ELF-1 (cell line): Measurements from ENCODE around the gene NDOR1.

Experiments used
- DNase-seq: peaks from one replicate; pipeline ENCODE4 v3.0.0-alpha.2; 2016; ENCODE audit warnings: low read depth, low spot score

Gene NDOR1

DNA sequence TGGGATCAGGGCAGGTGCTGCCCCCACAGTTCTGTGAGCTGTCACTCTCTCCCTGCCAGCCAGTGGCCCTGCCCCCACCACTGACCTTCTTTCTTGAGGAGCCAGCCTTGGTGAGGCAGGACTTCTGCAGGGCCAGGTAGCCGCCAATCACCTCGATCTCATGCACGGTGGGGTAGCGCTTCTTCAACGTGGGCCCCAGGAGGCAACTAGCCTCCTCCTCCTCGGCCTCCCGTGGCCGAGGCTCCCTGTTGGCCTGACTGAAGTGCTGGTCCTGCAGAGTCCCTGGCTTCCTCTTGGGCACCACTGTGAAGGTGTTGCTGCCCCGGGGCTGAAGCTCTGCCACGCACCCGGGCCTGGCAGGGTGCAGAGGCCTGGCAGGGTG, 6.6 kb upstream of the NDOR1 start:
- no peak for DNase-seq

DNA sequence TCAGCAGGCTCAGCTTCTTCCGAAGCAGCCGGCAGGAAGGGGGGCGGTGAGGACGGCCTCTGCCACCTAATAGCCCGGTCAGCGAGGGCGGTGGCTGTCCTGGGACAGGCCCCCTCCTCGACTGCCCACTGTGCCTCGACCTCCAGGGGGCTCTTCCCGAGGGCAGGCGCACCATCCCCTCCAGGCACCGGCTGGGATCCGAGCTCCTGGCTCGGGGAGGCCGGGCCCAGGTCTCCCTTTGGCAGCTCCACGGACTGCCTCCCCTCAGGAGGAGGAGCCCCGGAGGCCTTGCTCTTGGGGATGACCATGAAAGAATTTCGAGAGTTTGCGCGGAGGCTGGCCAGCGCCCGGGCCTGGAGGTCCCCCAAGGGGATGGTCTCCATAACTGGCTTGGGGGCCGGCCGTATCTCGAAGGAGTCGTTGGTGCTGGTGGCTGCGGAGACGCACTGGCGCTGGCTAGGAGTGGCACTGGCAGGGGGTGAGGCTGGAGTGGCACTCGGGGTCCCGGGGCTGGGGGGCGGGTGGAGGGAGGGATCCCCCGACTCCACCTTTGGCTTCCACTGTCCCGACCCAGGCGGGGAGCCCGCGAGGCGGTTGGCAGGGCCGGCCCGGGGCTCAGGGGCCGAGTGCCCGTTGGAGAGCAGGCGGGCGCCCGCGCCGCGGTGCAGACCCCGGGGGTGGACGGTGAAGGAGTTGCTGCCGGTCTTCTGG, 5.9 kb upstream of the NDOR1 start:
- DNase-seq: peak; percentile 38

GRCh38 chr9:137200311-137201204, 4.9 kb upstream of the NDOR1 start, which contains the start of gene TPRN:
TSS of gene TPRN (minus strand) at chr9:137200741. CDS start at chr9:137200711, 30 bp downstream.
- peak; percentile 99 for DNase-seq

DNA sequence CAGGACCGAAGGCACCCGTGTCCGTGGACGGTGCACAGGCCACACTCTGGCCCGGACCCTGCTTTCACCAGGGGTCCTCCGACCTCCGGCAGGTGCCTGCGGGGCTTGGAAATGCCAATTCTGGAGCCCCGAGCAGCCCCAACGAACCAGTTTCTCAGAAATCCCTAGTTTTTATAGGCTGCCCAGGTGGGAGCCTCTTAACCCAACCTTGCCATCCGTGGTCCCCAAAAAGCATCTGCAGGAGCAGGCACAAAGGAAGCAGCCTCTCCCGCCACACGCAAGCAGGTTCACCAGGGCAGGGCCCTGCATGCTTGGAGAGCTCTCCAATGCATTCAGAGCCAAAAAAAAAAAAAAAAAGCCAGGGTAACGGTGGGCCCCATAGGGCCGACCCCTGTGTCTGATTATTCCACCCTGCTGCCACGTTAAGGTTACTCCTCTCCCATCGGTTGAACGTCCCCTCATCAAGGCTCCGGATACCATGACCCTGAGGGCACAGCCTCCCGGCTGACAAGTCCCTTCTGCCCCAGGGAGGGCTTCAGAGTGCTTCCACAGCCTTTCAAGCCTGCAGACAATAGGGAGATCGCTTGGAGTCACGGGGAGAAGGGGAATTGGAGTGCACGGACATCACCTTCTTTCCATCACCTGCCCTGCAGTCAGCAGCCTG, 4.2 kb upstream of the NDOR1 start:
- DNase-seq: peak; percentile 50

DNA sequence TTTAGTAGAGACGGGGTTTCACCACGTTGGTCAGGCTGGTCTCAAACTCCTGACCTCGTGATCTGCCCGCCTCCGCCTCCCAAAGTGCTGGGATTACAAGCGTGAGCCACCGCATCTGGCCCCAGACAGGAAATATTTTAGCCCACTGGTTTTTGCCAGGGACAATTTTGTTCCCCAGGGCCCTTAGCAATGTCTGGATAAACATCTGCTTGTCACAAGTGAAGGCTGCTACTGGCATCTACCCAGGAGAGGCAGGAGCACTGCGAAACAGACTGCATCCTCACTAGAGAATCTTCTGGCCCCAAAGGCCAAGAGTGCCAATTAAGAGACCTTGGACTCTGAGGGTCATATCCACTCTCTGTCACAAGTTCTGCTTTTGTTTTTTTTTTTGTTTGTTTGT, 2.5 kb upstream of the NDOR1 start:
- DNase-seq: no peak

DNA sequence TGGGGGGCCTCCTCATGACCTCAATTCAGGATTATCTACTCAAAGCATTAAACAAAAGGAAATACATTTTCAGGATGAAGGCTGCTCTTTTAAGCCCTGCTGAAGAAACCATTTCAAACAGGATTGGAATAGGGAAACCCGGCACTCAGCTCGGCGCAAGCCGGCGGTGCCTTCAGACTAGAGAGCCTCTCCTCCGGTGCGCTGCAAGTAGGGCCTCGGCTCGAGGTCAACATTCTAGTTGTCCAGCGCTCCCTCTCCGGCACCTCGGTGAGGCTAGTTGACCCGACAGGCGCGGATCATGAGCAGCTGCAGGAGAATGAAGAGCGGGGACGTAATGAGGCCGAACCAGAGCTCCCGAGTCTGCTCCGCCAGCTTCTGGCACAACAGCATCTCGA, 772 bp upstream of the NDOR1 start:
- DNase-seq: no peak

DNA sequence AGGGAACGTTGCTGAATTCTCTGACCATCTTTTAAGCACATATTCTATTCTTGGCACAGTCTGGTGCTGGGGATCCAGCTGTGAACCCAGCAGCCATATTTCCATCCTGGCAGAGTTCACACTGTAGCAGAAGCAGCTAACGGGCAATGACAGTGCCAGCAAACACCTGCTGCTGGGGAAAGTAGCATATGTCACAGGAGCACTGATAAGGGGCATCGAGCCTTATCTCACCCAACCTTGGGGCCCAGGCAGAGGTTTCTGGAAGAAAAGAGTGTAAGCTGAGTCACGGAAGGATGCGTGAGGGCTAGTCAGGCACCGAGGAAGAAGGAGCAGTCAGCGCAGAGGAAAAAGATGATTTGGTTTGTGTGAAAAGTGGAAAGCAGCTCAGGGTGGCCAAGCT, 1.1 kb downstream of the NDOR1 start:
- no peak for DNase-seq

DNA sequence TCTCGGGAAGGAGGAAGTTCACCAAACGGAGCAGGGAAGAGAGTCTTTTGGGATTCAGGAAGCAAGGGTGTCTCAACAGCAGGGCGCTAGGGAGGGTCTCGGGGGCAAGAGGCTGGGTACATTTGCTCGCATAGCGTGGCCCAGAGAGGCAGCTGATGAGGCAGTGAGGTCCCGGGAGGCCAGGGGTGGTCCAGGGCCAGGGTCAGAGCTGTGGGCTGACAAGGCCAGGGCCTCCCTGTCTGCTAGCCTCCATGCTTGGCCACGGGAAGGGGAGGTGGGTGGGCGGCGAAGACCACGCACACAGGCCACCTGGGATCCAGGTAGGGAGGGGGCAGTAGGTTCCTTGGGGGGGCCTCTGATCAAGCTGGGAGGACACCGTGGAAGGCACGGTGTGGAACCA, 6.0 kb downstream of the NDOR1 start:
- no peak for DNase-seq

DNA sequence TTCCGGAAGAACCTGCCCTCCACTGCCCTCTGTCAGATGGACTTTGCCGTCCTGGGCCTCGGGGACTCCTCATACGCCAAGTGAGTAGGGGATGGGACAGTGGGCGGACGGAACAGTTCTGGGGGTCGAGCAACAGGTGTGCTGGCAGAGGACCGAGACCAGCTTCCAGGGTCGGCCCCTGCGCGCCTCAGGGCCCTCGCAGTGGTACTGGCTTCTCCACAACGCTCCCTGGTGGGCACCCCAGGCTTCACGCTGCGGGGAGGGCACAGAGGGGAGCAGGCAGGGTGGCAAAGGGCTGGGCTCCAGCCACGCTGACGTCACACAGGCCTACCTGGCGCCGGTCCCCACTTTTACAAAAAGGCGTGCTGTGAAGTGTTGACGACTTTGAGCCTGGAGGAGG, 7.0 kb downstream of the NDOR1 start:
- no peak for DNase-seq

DNA sequence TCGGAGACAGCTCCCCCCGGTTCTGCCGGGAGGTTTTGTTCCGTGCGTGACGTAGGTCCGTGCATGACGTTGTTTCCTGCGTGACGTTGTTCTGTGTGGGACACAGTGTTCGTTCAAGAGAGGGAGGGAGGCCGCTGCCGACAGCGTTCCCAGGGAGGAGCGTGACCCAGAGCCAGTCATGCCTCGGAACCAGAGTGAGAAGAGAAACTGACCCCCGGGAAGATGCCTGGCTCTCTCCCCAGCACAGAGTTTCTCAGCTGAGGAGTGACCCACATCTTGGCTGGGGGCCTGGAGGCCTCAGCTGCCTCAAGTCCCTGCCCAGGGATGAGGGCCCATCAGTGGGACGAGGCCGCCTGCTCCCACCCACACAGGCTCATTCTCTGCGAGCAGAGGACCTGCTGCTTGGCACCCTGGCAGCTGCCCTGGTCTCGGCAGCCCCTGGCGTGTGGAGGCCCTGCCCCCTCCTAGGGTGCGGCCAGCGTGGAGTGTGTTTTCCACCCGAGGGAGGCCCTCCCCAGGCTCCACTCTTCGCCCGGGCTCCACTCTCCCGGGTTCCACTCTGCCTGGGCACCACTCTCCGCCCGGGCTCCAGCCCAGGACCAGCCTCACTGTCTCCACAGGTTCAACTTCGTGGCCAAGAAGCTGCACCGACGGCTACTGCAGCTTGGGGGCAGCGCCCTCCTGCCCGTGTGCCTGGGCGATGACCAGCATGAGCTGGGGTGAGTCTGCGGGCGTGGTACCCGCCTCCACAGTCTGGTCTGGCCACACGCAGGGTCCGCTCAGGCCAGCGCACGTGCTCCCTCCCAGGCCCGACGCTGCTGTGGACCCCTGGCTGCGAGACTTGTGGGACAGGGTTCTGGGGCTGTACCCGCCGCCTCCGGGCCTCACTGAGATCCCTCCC, 7.9 kb downstream of the NDOR1 start:
- no peak for DNase-seq

GRCh38 chr9:137214620-137215019, 9.1 kb downstream of the NDOR1 start:
- DNase-seq: no peak

- no peak for DNase-seq
Observed at GRCh38 chr9:137215196-137215986, 9.9 kb downstream of the NDOR1 start.

DNA sequence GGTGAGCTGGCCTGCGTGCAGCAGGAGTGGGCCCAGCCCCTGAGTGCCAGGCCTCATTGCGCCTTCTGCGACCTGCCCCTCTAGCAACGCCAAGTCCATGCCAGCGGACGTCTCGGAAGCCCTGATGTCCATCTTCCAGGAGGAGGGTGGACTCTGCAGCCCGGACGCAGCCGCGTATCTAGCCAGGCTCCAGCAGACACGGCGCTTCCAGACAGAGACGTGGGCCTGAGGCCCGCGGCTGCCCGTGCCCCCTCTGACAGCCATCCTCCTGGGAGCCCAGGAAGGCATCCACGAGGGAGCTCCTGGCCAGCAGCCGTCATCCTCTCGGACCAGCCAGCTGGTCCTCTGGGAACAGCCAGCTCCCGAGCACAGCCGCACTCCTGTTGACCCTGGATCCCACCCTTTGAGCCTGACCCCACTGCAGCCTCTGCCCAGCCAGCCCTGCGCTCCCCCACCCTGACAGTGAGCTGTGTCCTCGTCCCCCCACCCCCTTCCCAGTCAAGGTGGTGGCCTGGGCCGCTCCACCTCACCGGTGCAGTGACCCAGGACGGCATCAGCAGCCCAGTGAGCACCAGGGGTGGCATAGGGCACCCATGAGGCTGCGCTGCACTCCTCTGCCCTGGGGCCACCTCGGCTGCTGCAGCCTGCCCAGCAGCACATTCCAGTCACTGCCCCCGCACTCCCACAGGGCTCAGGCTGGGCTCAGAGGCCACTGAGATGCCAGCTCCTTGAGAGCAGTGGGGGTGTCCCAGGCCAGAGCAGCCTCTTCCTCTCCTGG, 10.9 kb downstream of the NDOR1 start:
- no peak for DNase-seq

GRCh38 chr9:137217276-137218211, 12.0 kb downstream of the NDOR1 start:
- peak; percentile 85 for DNase-seq

DNA sequence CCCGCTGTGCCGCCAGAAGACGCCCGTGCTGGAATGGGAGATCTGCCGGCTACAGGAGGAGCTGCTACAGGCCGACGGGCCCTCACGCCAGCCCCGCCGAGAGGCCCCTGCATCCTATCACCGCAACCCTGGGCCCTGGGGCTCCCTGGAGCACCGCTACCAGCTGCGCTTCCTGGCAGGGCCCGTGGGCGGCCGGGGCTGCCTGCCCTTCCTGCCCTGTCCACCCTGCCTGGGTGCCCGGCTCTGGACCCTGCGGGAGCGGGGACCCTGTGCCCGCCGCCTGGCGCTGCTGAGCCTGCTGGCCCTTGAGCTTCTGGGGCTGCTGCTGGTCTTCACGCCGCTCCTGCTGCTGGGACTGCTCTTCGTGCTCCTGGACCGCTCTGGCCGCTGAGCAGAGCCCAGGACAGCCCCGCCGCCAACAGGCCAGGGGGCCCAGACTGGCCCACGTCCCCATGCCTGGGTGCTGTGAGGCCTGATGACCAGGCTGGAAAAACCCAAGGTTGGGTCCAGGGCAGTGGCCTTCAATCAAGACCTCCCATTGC, 12.8 kb downstream of the NDOR1 start:
- no peak for DNase-seq

GRCh38 chr9:137218754-137219271, 13.3 kb downstream of the NDOR1 start:
- peak; percentile 51 for DNase-seq

DNA sequence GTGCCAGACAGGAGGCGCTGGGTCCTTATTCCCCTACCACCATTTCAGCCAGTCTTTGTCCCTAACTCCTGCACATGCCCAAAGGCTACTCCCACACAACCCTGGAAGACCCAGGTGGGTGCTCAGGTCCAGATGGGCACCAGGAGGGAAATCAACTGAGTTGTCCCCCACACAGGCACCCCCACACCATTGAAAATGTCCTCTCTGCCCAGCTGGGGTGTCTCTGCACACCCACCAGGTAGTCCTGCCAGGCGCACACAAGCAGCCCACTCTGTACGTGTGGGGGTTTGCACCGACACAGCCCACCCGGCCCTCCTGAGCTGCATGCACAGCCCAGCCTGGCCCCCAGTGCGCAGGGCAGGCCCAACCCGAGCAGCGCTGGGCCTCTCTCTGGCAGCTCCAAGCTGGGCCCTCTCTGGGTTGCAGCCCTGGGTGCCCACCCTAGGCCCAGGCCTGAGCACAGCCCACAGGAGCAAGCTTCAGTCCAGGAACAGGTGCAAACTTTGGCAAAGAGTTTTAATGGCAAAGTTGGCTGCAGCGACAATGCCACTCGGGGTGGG, 14.3 kb downstream of the NDOR1 start:
- no peak for DNase-seq
